ENCODE data around the gene CD81.

Gene CD81

GRCh38 chr11:2391181-2391975, 14.3 kb downstream of the CD81 start:
- no peak for DNase-seq

GRCh38 chr11:2392241-2392959, 15.3 kb downstream of the CD81 start:
- DNase-seq: no peak

GRCh38 chr11:2393111-2393868, 16.2 kb downstream of the CD81 start:
- no peak for DNase-seq

- DNase-seq: no peak
Measured at GRCh38 chr11:2393941-2394817, 17.1 kb downstream of the CD81 start.

- no peak for DNase-seq
Measured at GRCh38 chr11:2394818-2395105, 17.7 kb downstream of the CD81 start.

- DNase-seq: no peak
Measured at GRCh38 chr11:2395211-2395730, 18.2 kb downstream of the CD81 start.

GRCh38 chr11:2395856-2396255, 18.7 kb downstream of the CD81 start:
- no peak for DNase-seq

GRCh38 chr11:2396471-2396870, 19.4 kb downstream of the CD81 start:
- no peak for DNase-seq

GRCh38 chr11:2397005-2397404, 19.9 kb downstream of the CD81 start:
- DNase-seq: no peak

GRCh38 chr11:2398664-2399355, 21.7 kb downstream of the CD81 start:
- DNase-seq: no peak

- no peak for DNase-seq
Measured at GRCh38 chr11:2399488-2400068, 22.5 kb downstream of the CD81 start.

- DNase-seq: peak; percentile 100
Measured at GRCh38 chr11:2400069-2400761, 23.1 kb downstream of the CD81 start, which contains the start of gene TSSC4. TSS of gene TSSC4 (plus strand) at chr11:2400750. CDS start at chr11:2402634, 1,884 bp downstream.

GRCh38 chr11:2400762-2401435, 23.8 kb downstream of the CD81 start:
- DNase-seq: no peak

- no peak for DNase-seq
Measured at GRCh38 chr11:2401436-2401984, 24.4 kb downstream of the CD81 start.

- no peak for DNase-seq
Measured at GRCh38 chr11:2402106-2402505, 25.0 kb downstream of the CD81 start.

- no peak for DNase-seq
Measured at GRCh38 chr11:2402890-2403645, 26.0 kb downstream of the CD81 start.

GRCh38 chr11:2404735-2405196, 27.7 kb downstream of the CD81 start:
- no peak for DNase-seq

- no peak for DNase-seq
Measured at GRCh38 chr11:2406451-2406850, 29.3 kb downstream of the CD81 start.

- no peak for DNase-seq
Measured at GRCh38 chr11:2406878-2407410, 29.8 kb downstream of the CD81 start.

All from NCI-H226 (cell line).